H1 (cell line): ENCODE results near the gene CHDH. TPM values are rescaled to one million over a fixed set of nuclear protein-coding genes. Genes with fewer than 3 reads are reported as not detected.

Experiments
- CTCF ChIA-PET: fragments of 300-600 bp; sonication (Branson Sonifier 250); formaldehyde crosslinking; loops from one replicate; lab custom pipeline; 2021; ENCODE audit not compliant: partially characterized antibody; lab: Charles Lee
- POLR2A ChIA-PET: fragments of 300-600 bp; sonication (Branson Sonifier 250); formaldehyde crosslinking; loops from one replicate; lab custom pipeline; 2021; ENCODE audit warnings: inconsistent platforms; ENCODE audit not compliant: partially characterized antibody; lab: Charles Lee
- DNase-seq, 2 experiments: peaks; one replicate each; pipeline versions ENCODE4 v3.0.0 to v3.0.0-alpha.2; 2010 to 2022; ENCODE audit warnings: low spot score in 2 of 2, low read depth in 1 of 2, mixed read lengths in 1 of 2
- FAIRE-seq: peaks from 2 replicates; lab custom pipeline; 2011; peaks lifted over from hg19 to GRCh38; lab: Jason Lieb, UNC
- H2AFZ ChIP-seq: 2 replicates; pipeline ENCODE4 v1.8.1; 2012; ENCODE audit warnings: low read length, inconsistent platforms
- H2AK5ac ChIP-seq: 2 replicates; pipeline ENCODE4 v1.6.1; 2013; ENCODE audit warnings: low read depth, low read length
- H2BK120ac ChIP-seq: replicated peaks from 2 replicates; pipeline ENCODE3; 2013; ENCODE audit warnings: low read depth, low read length, inconsistent platforms
- H2BK12ac ChIP-seq: 2 replicates; pipeline ENCODE4 v1.6.1; 2013; ENCODE audit warnings: low read depth, low read length
- H2BK15ac ChIP-seq: 2 replicates; pipeline ENCODE4 v1.6.1; 2013; ENCODE audit warnings: low read length
- H2BK20ac ChIP-seq: 2 replicates; pipeline ENCODE4 v1.6.1; 2013; ENCODE audit warnings: low read length
- H2BK5ac ChIP-seq: 2 replicates; pipeline ENCODE4 v1.6.1; 2013; ENCODE audit warnings: low read depth, low read length
- H3K14ac ChIP-seq: 2 replicates; pipeline ENCODE4 v1.6.1; 2013; ENCODE audit warnings: inconsistent platforms; ENCODE audit not compliant: insufficient read length
- H3K18ac ChIP-seq: 2 replicates; pipeline ENCODE4 v1.6.1; 2013; ENCODE audit warnings: low read length; ENCODE audit errors: extremely low read depth
- H3K23ac ChIP-seq: 2 replicates; pipeline ENCODE4 v1.6.1; 2013; ENCODE audit warnings: inconsistent platforms; ENCODE audit not compliant: insufficient read length
- H3K23me2 ChIP-seq: 2 replicates; pipeline ENCODE4 v1.6.1; 2013; ENCODE audit warnings: low read depth, low read length
- H3K27ac ChIP-seq: 2 replicates; pipeline ENCODE4 v1.6.1; 2011; ENCODE audit warnings: low read depth, low read length, inconsistent platforms
- H3K27me3 ChIP-seq, 4 experiments: replicated peaks in 1 of 4; 1 replicate in 1 of 4; 2 replicates in 3 of 4; pipeline versions ENCODE4 v1.6.1 to v1.8.1; 2011 to 2013; ENCODE audit warnings: low read length in 3 of 4, mild to moderate bottlenecking in 3 of 4, inconsistent platforms in 2 of 4, mixed read lengths in 2 of 4, moderate library complexity in 1 of 4; ENCODE audit not compliant: control insufficient read depth in 3 of 4, insufficient read depth in 3 of 4; ENCODE audit errors: extremely low read depth in 1 of 4
- H3K36me3 ChIP-seq, 4 experiments: 2 replicates each; pipeline versions ENCODE4 v1.6.1 to v1.8.1; 2011 to 2013; ENCODE audit warnings: mild to moderate bottlenecking in 4 of 4, low read length in 3 of 4, moderate library complexity in 2 of 4, control low read depth in 1 of 4, inconsistent platforms in 1 of 4; ENCODE audit not compliant: insufficient read depth in 4 of 4, control insufficient read depth in 2 of 4
- H3K4ac ChIP-seq: replicated peaks from 2 replicates; pipeline ENCODE3; 2013; ENCODE audit warnings: low read length, low read depth, mixed read lengths, inconsistent platforms; ENCODE audit not compliant: insufficient read length
- H3K4me1 ChIP-seq, 4 experiments: replicated peaks in 1 of 4; 1 replicate in 1 of 4; 2 replicates in 3 of 4; pipeline versions ENCODE4 v1.6.1 to v1.8.1; 2011 to 2013; ENCODE audit warnings: low read length in 3 of 4, inconsistent platforms in 2 of 4, mixed read lengths in 1 of 4; ENCODE audit not compliant: insufficient read depth in 4 of 4, control insufficient read depth in 3 of 4
- H3K4me2 ChIP-seq, 2 experiments: 2 replicates each; pipeline versions ENCODE4 v1.6.1 to v1.8.1; 2011 to 2013; ENCODE audit warnings: low read depth in 2 of 2, low read length in 2 of 2, control low read depth in 1 of 2, inconsistent platforms in 1 of 2, mild to moderate bottlenecking in 1 of 2; ENCODE audit not compliant: insufficient read depth in 1 of 2
- H3K4me3 ChIP-seq, 4 experiments: fragments of 200-600, 300-600 bp in 1 of 4; sonication (generic), shearing (Covaris generic), sonication (Bioruptor Twin) in 1 of 4; 2 replicates each; pipeline versions ENCODE4 v1.5.1 to v1.8.1; 2011 to 2016; ENCODE audit warnings: low read length in 4 of 4, low read depth in 3 of 4, control low read depth in 2 of 4, inconsistent platforms in 2 of 4, mild to moderate bottlenecking in 2 of 4, mixed read lengths in 1 of 4, moderate library complexity in 1 of 4; ENCODE audit not compliant: insufficient read depth in 2 of 4; ENCODE audit errors: extremely low read depth in 1 of 4
- H3K56ac ChIP-seq: replicated peaks from 2 replicates; pipeline ENCODE3; 2013; ENCODE audit warnings: low read depth, mild to moderate bottlenecking, mixed read lengths, low read length, inconsistent platforms; ENCODE audit not compliant: insufficient read length
- H3K79me1 ChIP-seq: 2 replicates; pipeline ENCODE4 v1.6.1; 2013; ENCODE audit warnings: low read depth, low read length, control low read depth
- H3K79me2 ChIP-seq, 2 experiments: 2 replicates each; pipeline versions ENCODE4 v1.6.1 to v1.8.1; 2012 to 2013; ENCODE audit warnings: low read length in 2 of 2, mild to moderate bottlenecking in 2 of 2, inconsistent platforms in 1 of 2; ENCODE audit not compliant: insufficient read depth in 2 of 2, control insufficient read depth in 1 of 2
- H3K9ac ChIP-seq, 4 experiments: replicated peaks in 1 of 4; 1 replicate in 1 of 4; 2 replicates in 3 of 4; pipeline versions ENCODE4 v1.6.1 to v1.8.1; 2011 to 2013; ENCODE audit warnings: low read depth in 3 of 4, low read length in 3 of 4, control low read depth in 2 of 4, mild to moderate bottlenecking in 2 of 4, moderate library complexity in 2 of 4, inconsistent platforms in 1 of 4; ENCODE audit errors: extremely low read depth in 1 of 4
- H3K9me3 ChIP-seq, 2 experiments: 2 replicates each; pipeline versions ENCODE4 v1.6.1 to v1.8.1; 2012 to 2013; ENCODE audit warnings: mild to moderate bottlenecking in 2 of 2, moderate library complexity in 2 of 2, control low read depth in 1 of 2, inconsistent platforms in 1 of 2, low read depth in 1 of 2, low read length in 1 of 2, mixed read lengths in 1 of 2; ENCODE audit not compliant: insufficient read depth in 2 of 2
- H4K20me1 ChIP-seq, 2 experiments: replicated peaks in 1 of 2; 2 replicates each; pipeline versions ENCODE3 to v1.8.1; 2011 to 2013; ENCODE audit warnings: inconsistent platforms in 2 of 2, low read length in 2 of 2, mild to moderate bottlenecking in 1 of 2; ENCODE audit not compliant: insufficient read depth in 2 of 2, control insufficient read depth in 1 of 2
- H4K5ac ChIP-seq: 2 replicates; pipeline ENCODE4 v1.6.1; 2013; ENCODE audit warnings: low read length, low read depth, mixed read lengths, inconsistent platforms; ENCODE audit not compliant: insufficient read length
- H4K8ac ChIP-seq: 2 replicates; pipeline ENCODE4 v1.8.0; 2013; ENCODE audit warnings: mild to moderate bottlenecking, moderate library complexity, low read length, inconsistent platforms; ENCODE audit not compliant: insufficient read depth; ENCODE audit errors: extremely low read depth
- H4K91ac ChIP-seq: replicated peaks from 2 replicates; pipeline ENCODE3; 2013; ENCODE audit warnings: low read length, mixed read lengths, inconsistent platforms; ENCODE audit not compliant: insufficient read length
- ASH2L ChIP-seq: fragments of 200-600, 300-600 bp; sonication (generic); IDR thresholded peaks from one replicate; pipeline ENCODE4 v1.7.1; 2017; ENCODE audit warnings: low read length
- BACH1 ChIP-seq: IDR thresholded peaks from 2 replicates; pipeline ENCODE4 v1.6.1; 2012; ENCODE audit warnings: low read length, improper control_type of control experiment
- HDAC6 ChIP-seq: IDR thresholded peaks from one replicate; pipeline ENCODE4 v1.7.1; 2012; ENCODE audit warnings: low read depth, mild to moderate bottlenecking, inconsistent platforms, low read length, moderate library complexity
- KDM4A ChIP-seq: IDR thresholded peaks from one replicate; pipeline ENCODE4 v1.7.1; 2012; ENCODE audit warnings: low read depth, mild to moderate bottlenecking, moderate library complexity, low read length, inconsistent platforms; ENCODE audit not compliant: severe bottlenecking
- NRF1 ChIP-seq: IDR thresholded peaks from 2 replicates; pipeline ENCODE4 v1.6.1; 2011; ENCODE audit warnings: mild to moderate bottlenecking, low read depth, low read length, improper control_type of control experiment
- POLR2AphosphoS5 ChIP-seq: IDR thresholded peaks from 2 replicates; pipeline ENCODE4 v1.6.1; 2011; ENCODE audit warnings: low read depth, low read length
- RAD21 ChIP-seq, 2 experiments: IDR thresholded peaks in 1 of 2; conservative IDR thresholded peaks in 1 of 2; 2 replicates each; pipeline ENCODE4 v1.6.1; 2011; ENCODE audit warnings: low read depth in 2 of 2, low read length in 2 of 2, improper control_type of control experiment in 1 of 2, inconsistent platforms in 1 of 2, mild to moderate bottlenecking in 1 of 2, moderate library complexity in 1 of 2
- SIN3A ChIP-seq, 2 experiments: IDR thresholded peaks in 1 of 2; conservative IDR thresholded peaks in 1 of 2; 2 replicates each; pipeline ENCODE4 v1.6.1; 2011 to 2012; ENCODE audit warnings: low read length in 2 of 2, improper control_type of control experiment in 1 of 2, low read depth in 1 of 2, mild to moderate bottlenecking in 1 of 2
- TBP ChIP-seq: IDR thresholded peaks from 2 replicates; pipeline ENCODE4 v1.6.1; 2011; ENCODE audit warnings: low read depth, low read length, improper control_type of control experiment
- TCF12 ChIP-seq: IDR thresholded peaks from 2 replicates; pipeline ENCODE4 v1.6.1; 2011; ENCODE audit warnings: low read depth, mild to moderate bottlenecking, low read length
- TEAD4 ChIP-seq: IDR thresholded peaks from 2 replicates; pipeline ENCODE4 v1.6.1; 2012; ENCODE audit warnings: low read depth, low read length, inconsistent platforms, mixed read lengths
- YY1 ChIP-seq: IDR thresholded peaks from 2 replicates; pipeline ENCODE4 v1.6.1; 2011; ENCODE audit warnings: low read depth, mild to moderate bottlenecking, low read length
- WGBS, 2 experiments: shearing (Covaris generic) in 1 of 2; methylation state at CpG; one replicate each; pipeline versions ENCODE4 v1.1.6 to v1.1.7; 2013 to 2015; ENCODE audit warnings: low lambda C conversion rate in 2 of 2, mixed read lengths in 2 of 2, inconsistent platforms in 1 of 2, low coverage in 1 of 2, missing lambda C conversion rate in 1 of 2; ENCODE audit not compliant: insufficient replicate concordance in 2 of 2, insufficient coverage in 1 of 2, insufficient read length in 1 of 2; ENCODE audit errors: extremely low coverage in 1 of 2, missing lambda C conversion rate in 1 of 2; 5-methylcytosine and 5-hydroxymethylcytosine counted together
- polyA plus RNA-seq, 7 experiments: library from polyadenylated mRNA; depleted of rRNA in 3 of 7; stranded (reverse) in 5 of 7; unstranded in 2 of 7; fragments of >200 nt in 5 of 7; fragments of 200-250 nt in 2 of 7; gene quantifications; 1 replicate in 5 of 7; 2 replicates in 1 of 7; 4 replicates in 1 of 7; pipeline versions ENCODE4 v1.2.1 to v1.2.3, GENCODE V29; 2011 to 2013; ENCODE audit warnings: missing spikeins in 2 of 7, mixed read lengths in 2 of 7
- total RNA-seq: library from RNA; stranded (reverse); fragmentation: NEBNext Ultra II Directional; extraction: Animal tissue kit (Norgen Biotek cat#: 25700); gene quantifications from 2 replicates; pipeline ENCODE4 v1.2.1, GENCODE V29; 2021

Gene CHDH
- total and polyA plus RNA-seq, 2 of the 8 experiments (the other 6 are each of a cell fraction or from before 2014, with no cell fraction given) = 4.9 to 10.3 TPM

GRCh38 chr3:53834429-53835095 lies 11.7 kb downstream of the CHDH start:
- Histone ChIP-seq H2BK20ac (no peak overlapping the region), H3K23me2 (no peaks in the 10 kb centered on the region), H3K4me2 (no peak overlapping the region), H3K4me1 (no peaks in the 10 kb centered on the region), H3K56ac (no peak overlapping the region), H3K14ac (no peak overlapping the region), H3K79me1 (no peaks in the 10 kb centered on the region), H2BK120ac (no peak overlapping the region), H4K20me1 (peaks cover 0 to 4% of the 10 kb centered on the region in 2 experiments), H4K91ac (no peak overlapping the region), H4K8ac (no peak overlapping the region), H2BK5ac (no peak overlapping the region), H3K9me3 (no peaks in the 10 kb centered on the region), H3K4ac (no peak overlapping the region), H2AFZ (no peak overlapping the region), H4K5ac (no peak overlapping the region), H3K79me2 (no peaks in the 10 kb centered on the region), H3K27me3 (no peaks in the 10 kb centered on the region), H3K18ac (no peak overlapping the region), H3K9ac (no peak overlapping the region), H3K36me3 (peaks cover 0 to 6% (median 0%) of the 10 kb centered on the region in 4 experiments; a peak in 3 of 8 replicates), H3K27ac (no peak overlapping the region), H2BK15ac (no peak overlapping the region), H3K4me3 (no peak overlapping the region), H2BK12ac (no peak overlapping the region), H3K23ac (no peak overlapping the region), H2AK5ac (no peak overlapping the region)
- FAIRE-seq (no peak), DNase-seq (no peak)
- 93% methylated on average over 6 of the region's 6 CpGs; no CpG with 5 or more reads in 1 of the 2 experiments for WGBS, 2 experiments
- POLR2A ChIA-PET = no interaction called here
- no peak for TF ChIP-seq TCF12
- no peak for TF ChIP-seq HDAC6
- no peak for TF ChIP-seq TEAD4
- no peak for TF ChIP-seq TBP
- no peak for TF ChIP-seq KDM4A
- TF ChIP-seq SIN3A (conservative IDR thresholded peaks at IDR 0.05 in 1 of 2, IDR thresholded peaks at IDR 0.05 in 1 of 2; ENCODE audit: low read depth in 1 of 2, low read length in 2 of 2) = no peak
- no peak for TF ChIP-seq POLR2AphosphoS5
- TF ChIP-seq BACH1 = no peak
- TF ChIP-seq YY1 = no peak
- TF ChIP-seq RAD21 (IDR thresholded peaks at IDR 0.05 in 1 of 2, conservative IDR thresholded peaks at IDR 0.05 in 1 of 2; ENCODE audit: low read depth in 2 of 2, low read length in 2 of 2) = no peak
- no peak for TF ChIP-seq NRF1
- TF ChIP-seq ASH2L = no peak
- CTCF ChIA-PET = interaction anchor here (0.6 to 3.7 kb wide), 6 partner anchors 10 to 124 kb away, joined by 3 to 23 read pairs (median 6); no protein-coding TSS in a partner anchor
